NCI-H1105 treated with DMSO at 0.1 percent for 48 hours (cell line): ENCODE measurements around the gene ADAMTS3.
A peak's percentile ranks its signal among the peaks of the same experiment; 100 is the strongest.

ENCODE experiments used
- DNase-seq: peaks from one replicate; lab custom pipeline; 2025; lab: John Stamatoyannopoulos, UW

The ADAMTS3 gene

GRCh38 chr4:72340803-72341431 is 228.1 kb downstream of the ADAMTS3 start:
- no peak for DNase-seq

GRCh38 chr4:72338060-72338459 is 231.0 kb downstream of the ADAMTS3 start:
- DNase-seq: no peak

- DNase-seq: no peak
Measured at GRCh38 chr4:72330381-72330780, 238.6 kb downstream of the ADAMTS3 start.

- peak; percentile 24 for DNase-seq
Measured at GRCh38 chr4:72326692-72327632, 242.1 kb downstream of the ADAMTS3 start.

- no peak for DNase-seq
Measured at GRCh38 chr4:72325215-72325614, 243.8 kb downstream of the ADAMTS3 start.

GRCh38 chr4:72323227-72323626 is 245.8 kb downstream of the ADAMTS3 start:
- no peak for DNase-seq

- no peak for DNase-seq
Measured at GRCh38 chr4:72320223-72320948, 248.6 kb downstream of the ADAMTS3 start.

- no peak for DNase-seq
Measured at GRCh38 chr4:72319601-72320021, 249.4 kb downstream of the ADAMTS3 start.

GRCh38 chr4:72318421-72319170 is 250.4 kb downstream of the ADAMTS3 start:
- DNase-seq: no peak

GRCh38 chr4:72314869-72315268 is 254.2 kb downstream of the ADAMTS3 start:
- no peak for DNase-seq

- no peak for DNase-seq
Measured at GRCh38 chr4:72313121-72313520, 255.9 kb downstream of the ADAMTS3 start.

- no peak for DNase-seq
Measured at GRCh38 chr4:72312032-72312650, 256.9 kb downstream of the ADAMTS3 start.

- no peak for DNase-seq
Measured at GRCh38 chr4:72311291-72311690, 257.7 kb downstream of the ADAMTS3 start.

GRCh38 chr4:72305620-72306019 is 263.4 kb downstream of the ADAMTS3 start:
- DNase-seq: no peak

GRCh38 chr4:72305080-72305479 is 263.9 kb downstream of the ADAMTS3 start:
- DNase-seq: no peak

GRCh38 chr4:72302981-72303704 is 265.9 kb downstream of the ADAMTS3 start:
- no peak for DNase-seq

- DNase-seq: no peak
Measured at GRCh38 chr4:72301759-72302158, 267.3 kb downstream of the ADAMTS3 start.

- no peak for DNase-seq
Measured at GRCh38 chr4:72300126-72300525, 268.9 kb downstream of the ADAMTS3 start.

GRCh38 chr4:72295966-72296557 is 273.0 kb downstream of the ADAMTS3 start:
- peak; percentile 6 for DNase-seq

GRCh38 chr4:72290737-72291136 is 278.3 kb downstream of the ADAMTS3 start:
- DNase-seq: no peak
